Keratinocyte (primary cell): ENCODE results near the gene PIK3CB. TPM values are rescaled to one million over a fixed set of nuclear protein-coding genes. Genes with fewer than 3 reads are reported as not detected.

Source experiments
- DNase-seq: peaks from one replicate; pipeline ENCODE4 v3.0.0-alpha.2; 2011; ENCODE audit warnings: low read depth, missing footprints, low spot score
- FAIRE-seq: peaks from 2 replicates; lab custom pipeline; 2011; peaks lifted over from hg19 to GRCh38; lab: Jason Lieb, UNC
- H2AFZ ChIP-seq: 2 replicates; pipeline ENCODE4 v1.6.0; 2012; ENCODE audit warnings: low read length, control low read depth, inconsistent platforms; ENCODE audit not compliant: control insufficient read depth
- H3K27ac ChIP-seq: 2 replicates; pipeline ENCODE4 v1.5.1; 2011; ENCODE audit warnings: low read length; ENCODE audit not compliant: control insufficient read depth, insufficient read depth
- H3K27me3 ChIP-seq: 3 replicates; pipeline ENCODE4 v1.6.0; 2011; ENCODE audit warnings: low read length; ENCODE audit not compliant: control insufficient read depth, insufficient read depth; ENCODE audit errors: extremely low read depth
- H3K36me3 ChIP-seq, 2 experiments: 2 replicates in 1 of 2; 3 replicates in 1 of 2; pipeline ENCODE4 v1.5.1; 2011; ENCODE audit warnings: low read length in 2 of 2, mild to moderate bottlenecking in 1 of 2; ENCODE audit not compliant: control insufficient read depth in 2 of 2, insufficient read depth in 2 of 2; ENCODE audit errors: extremely low read depth in 1 of 2
- H3K4me1 ChIP-seq: 3 replicates; pipeline ENCODE4 v1.5.1; 2011; ENCODE audit warnings: low read length; ENCODE audit not compliant: control insufficient read depth, insufficient read depth; ENCODE audit errors: extremely low read depth
- H3K4me2 ChIP-seq: 3 replicates; pipeline ENCODE4 v1.6.0; 2011; ENCODE audit warnings: low read depth, low read length; ENCODE audit not compliant: control insufficient read depth, insufficient read depth; ENCODE audit errors: extremely low read depth
- H3K4me3 ChIP-seq, 3 experiments: fragments of 200-600 bp in 1 of 3; sonication (generic) in 1 of 3; 2 replicates in 2 of 3; 3 replicates in 1 of 3; pipeline ENCODE4 v1.5.1; 2011 to 2016; ENCODE audit warnings: low read length in 3 of 3, mild to moderate bottlenecking in 3 of 3, control low read depth in 2 of 3, inconsistent platforms in 1 of 3, low read depth in 1 of 3, mixed read lengths in 1 of 3, mixed run types in 1 of 3, moderate library complexity in 1 of 3; ENCODE audit not compliant: control insufficient read depth in 2 of 3, insufficient read depth in 2 of 3; ENCODE audit errors: extremely low read depth in 1 of 3
- H3K79me2 ChIP-seq: 2 replicates; pipeline ENCODE4 v1.6.0; 2012; ENCODE audit warnings: low read length; ENCODE audit not compliant: control insufficient read depth, insufficient read depth
- H3K9ac ChIP-seq: 3 replicates; pipeline ENCODE4 v1.6.0; 2011; ENCODE audit warnings: low read length; ENCODE audit not compliant: control insufficient read depth, insufficient read depth; ENCODE audit errors: extremely low read depth
- H3K9me1 ChIP-seq: 3 replicates; pipeline ENCODE4 v1.6.0; 2011; ENCODE audit warnings: low read length; ENCODE audit not compliant: control insufficient read depth, insufficient read depth; ENCODE audit errors: extremely low read depth
- H3K9me3 ChIP-seq: 2 replicates; pipeline ENCODE4 v1.5.1; 2012; ENCODE audit warnings: low read depth, low read length; ENCODE audit not compliant: control insufficient read depth
- H4K20me1 ChIP-seq: 3 replicates; pipeline ENCODE4 v1.6.0; 2011; ENCODE audit warnings: low read length; ENCODE audit not compliant: control insufficient read depth, insufficient read depth; ENCODE audit errors: extremely low read depth
- CTCF ChIP-seq, 3 experiments: IDR thresholded peaks in 1 of 3; conservative IDR thresholded peaks in 1 of 3; optimal IDR thresholded peaks in 1 of 3; 2 replicates in 2 of 3; 3 replicates in 1 of 3; pipeline versions ENCODE3 to v1.5.1; 2011; ENCODE audit warnings: low read length in 3 of 3, mild to moderate bottlenecking in 3 of 3, moderate library complexity in 2 of 3, control low read depth in 1 of 3, inconsistent platforms in 1 of 3; ENCODE audit not compliant: insufficient read depth in 2 of 3; ENCODE audit errors: extremely low read depth in 1 of 3
- EZH2 ChIP-seq: IDR thresholded peaks from one replicate; pipeline ENCODE4 v1.6.1; 2012; ENCODE audit warnings: inconsistent platforms, mild to moderate bottlenecking, low read length, moderate library complexity
- dilution Hi-C: fragments of 300-500 bp; cut with MboI; formaldehyde crosslinking; loops from one replicate; pipeline ENCODE4 v1.7.0; 2020; ENCODE audit warnings: low sequenced_read_pairs; ENCODE audit not compliant: extremely low pct_ligation_motif_present
- polyA plus RNA-seq, 5 experiments: library from polyadenylated mRNA; depleted of rRNA in 3 of 5; stranded (reverse) in 3 of 5; stranded (forward) in 1 of 5; unstranded in 1 of 5; fragments of >200 nt; gene quantifications; 1 replicate in 1 of 5; 2 replicates in 3 of 5; 3 replicates in 1 of 5; pipeline versions ENCODE4 v1.2.1 to v1.2.3, GENCODE V29; 2011 to 2012; ENCODE audit warnings: missing spikeins in 2 of 5, low read depth in 1 of 5, low replicate concordance in 1 of 5

PIK3CB gene
- polyA plus RNA-seq, 1 donor (not counting 4 experiments of a cell fraction or from before 2014, with no cell fraction given), result 19.9 TPM

GRCh38 chr3:138649134-138649533 lies 185.6 kb downstream of the PIK3CB start:
- Histone ChIP-seq H2AFZ (no peak overlapping the region), H3K36me3 (peaks cover 5 to 12% of the 10 kb centered on the region in 2 experiments)
- no peak for TF ChIP-seq CTCF (optimal IDR thresholded peaks at IDR 0.05 in 1 of 3, IDR thresholded peaks at IDR 0.05 in 1 of 3, conservative IDR thresholded peaks at IDR 0.05 in 1 of 3; ENCODE audit: extremely low read depth in 1 of 3, insufficient read depth in 2 of 3, low read length in 3 of 3)
- no peak for TF ChIP-seq EZH2

GRCh38 chr3:138646513-138646912 lies 188.2 kb downstream of the PIK3CB start:
- FAIRE-seq, result no peak
- TF ChIP-seq EZH2 (no peak), CTCF (optimal IDR thresholded peaks at IDR 0.05 in 1 of 3, IDR thresholded peaks at IDR 0.05 in 1 of 3, conservative IDR thresholded peaks at IDR 0.05 in 1 of 3; ENCODE audit: extremely low read depth in 1 of 3, insufficient read depth in 2 of 3, low read length in 3 of 3) (no peak)

More at GRCh38 chr3:138649134-138649533, 185.6 kb downstream of the PIK3CB start:
- dilution Hi-C loops, result no loop called here
- Histone ChIP-seq H4K20me1 (no peaks in the 10 kb centered on the region), H3K27me3 (no peaks in the 10 kb centered on the region), H3K4me1 (no peaks in the 10 kb centered on the region), H3K79me2 (no peaks in the 10 kb centered on the region), H3K9me1 (no peaks in the 10 kb centered on the region), H3K9me3 (no peaks in the 10 kb centered on the region), H3K9ac (no peak overlapping the region), H3K27ac (no peak overlapping the region), H3K4me3 (no peak overlapping the region), H3K4me2 (no peak overlapping the region)
- DNase-seq (no peak), FAIRE-seq (no peak)

More at GRCh38 chr3:138646513-138646912, 188.2 kb downstream of the PIK3CB start:
- Histone ChIP-seq H3K4me1 (no peaks in the 10 kb centered on the region), H3K79me2 (no peaks in the 10 kb centered on the region), H3K9me3 (no peaks in the 10 kb centered on the region), H4K20me1 (no peaks in the 10 kb centered on the region), H2AFZ (no peak overlapping the region), H3K9ac (no peak overlapping the region), H3K4me2 (no peak overlapping the region), H3K27me3 (no peaks in the 10 kb centered on the region), H3K9me1 (no peaks in the 10 kb centered on the region), H3K36me3 (peaks cover 0 to 9% of the 10 kb centered on the region in 2 experiments), H3K4me3 (no peak overlapping the region), H3K27ac (no peak overlapping the region)
- DNase-seq, result no peak
- dilution Hi-C loops, result no loop called here
